ENCODE measurements around the gene CPSF3.

CPSF3 gene

DNA sequence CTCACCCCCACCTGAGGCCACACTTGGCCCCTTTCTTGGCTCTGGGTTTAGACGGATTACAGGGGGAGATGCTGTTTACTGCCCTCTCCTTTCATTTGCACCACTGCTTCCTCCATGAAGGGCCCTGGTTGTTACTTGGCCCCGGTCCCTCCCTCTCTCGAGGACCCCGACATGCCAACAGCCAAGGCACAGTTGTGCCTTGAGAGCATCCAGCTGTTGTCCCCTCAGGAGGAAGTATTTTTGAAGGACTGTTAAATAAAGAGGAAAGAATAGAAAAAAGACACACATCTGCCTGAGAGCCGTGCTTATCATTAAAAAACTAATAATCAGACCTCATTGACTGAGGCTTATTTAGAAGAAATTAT lies 44.1 kb upstream of the CPSF3 start:
- TF ChIP-seq, protein P1, sequence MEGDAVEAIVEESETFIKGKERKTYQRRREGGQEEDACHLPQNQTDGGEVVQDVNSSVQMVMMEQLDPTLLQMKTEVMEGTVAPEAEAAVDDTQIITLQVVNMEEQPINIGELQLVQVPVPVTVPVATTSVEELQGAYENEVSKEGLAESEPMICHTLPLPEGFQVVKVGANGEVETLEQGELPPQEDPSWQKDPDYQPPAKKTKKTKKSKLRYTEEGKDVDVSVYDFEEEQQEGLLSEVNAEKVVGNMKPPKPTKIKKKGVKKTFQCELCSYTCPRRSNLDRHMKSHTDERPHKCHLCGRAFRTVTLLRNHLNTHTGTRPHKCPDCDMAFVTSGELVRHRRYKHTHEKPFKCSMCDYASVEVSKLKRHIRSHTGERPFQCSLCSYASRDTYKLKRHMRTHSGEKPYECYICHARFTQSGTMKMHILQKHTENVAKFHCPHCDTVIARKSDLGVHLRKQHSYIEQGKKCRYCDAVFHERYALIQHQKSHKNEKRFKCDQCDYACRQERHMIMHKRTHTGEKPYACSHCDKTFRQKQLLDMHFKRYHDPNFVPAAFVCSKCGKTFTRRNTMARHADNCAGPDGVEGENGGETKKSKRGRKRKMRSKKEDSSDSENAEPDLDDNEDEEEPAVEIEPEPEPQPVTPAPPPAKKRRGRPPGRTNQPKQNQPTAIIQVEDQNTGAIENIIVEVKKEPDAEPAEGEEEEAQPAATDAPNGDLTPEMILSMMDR (IDR thresholded peaks at IDR 0.05; ENCODE audit: control insufficient read depth, insufficient read depth, low read depth, low read length, missing control alignments) = no peak
- H3K4me3 ChIP-seq (ENCODE audit: control insufficient read depth, low read depth, low read length) = no peak overlapping the region

DNA sequence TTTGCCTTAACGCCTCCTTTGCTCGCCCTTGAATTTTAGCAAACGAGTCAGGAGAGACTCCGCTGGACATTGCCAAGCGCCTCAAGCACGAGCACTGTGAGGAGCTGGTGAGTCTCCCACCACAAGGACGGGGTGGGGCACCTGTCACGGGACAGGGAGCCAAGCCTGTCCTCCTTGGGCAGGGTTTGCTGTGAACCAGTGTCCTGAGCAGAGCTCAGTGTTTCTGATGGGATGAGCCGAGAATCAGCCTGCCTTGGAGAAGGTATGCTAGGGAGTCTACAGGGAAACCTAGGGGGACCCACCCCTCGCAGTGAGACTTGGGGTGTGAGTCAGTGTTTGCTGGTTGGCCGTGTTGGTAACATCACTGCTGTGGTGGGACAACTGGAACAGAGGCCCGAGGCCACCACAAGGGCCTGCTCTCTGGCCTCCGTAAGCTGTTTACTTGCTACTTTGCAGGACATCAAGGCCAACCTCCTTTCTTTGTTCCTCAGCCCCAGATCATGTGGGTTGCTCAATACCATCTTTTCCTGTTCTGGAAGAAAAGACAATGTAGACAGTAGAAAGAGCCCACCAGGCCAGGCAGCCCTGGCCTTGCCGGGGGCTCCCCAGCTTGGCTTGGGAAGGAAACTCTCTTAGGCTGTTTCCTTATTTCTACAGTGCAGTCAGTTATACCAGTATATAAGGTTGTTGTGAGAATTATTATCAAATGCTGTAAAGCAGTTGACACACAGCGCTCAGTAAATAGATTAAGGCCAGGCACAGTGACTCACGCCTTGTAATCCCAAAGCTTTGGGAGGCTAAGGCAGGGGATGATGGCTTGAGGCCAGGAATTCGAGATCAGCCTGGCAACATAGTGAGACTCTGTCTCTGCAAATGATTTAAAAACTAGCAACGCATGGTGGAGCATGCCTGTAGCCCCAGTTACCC lies 42.5 kb upstream of the CPSF3 start:
- no peak overlapping the region for H3K4me3 ChIP-seq (ENCODE audit: control insufficient read depth, low read depth, low read length)
- DNase-seq (ENCODE audit: low read depth) = peak; percentile 81
- TF ChIP-seq, protein P1 (IDR thresholded peaks at IDR 0.05; ENCODE audit: control insufficient read depth, insufficient read depth, low read depth, low read length, missing control alignments) = no peak

More for the DNA sequence above, 44.1 kb upstream of the CPSF3 start:
- no peak for DNase-seq (ENCODE audit: low read depth)

DNA sequence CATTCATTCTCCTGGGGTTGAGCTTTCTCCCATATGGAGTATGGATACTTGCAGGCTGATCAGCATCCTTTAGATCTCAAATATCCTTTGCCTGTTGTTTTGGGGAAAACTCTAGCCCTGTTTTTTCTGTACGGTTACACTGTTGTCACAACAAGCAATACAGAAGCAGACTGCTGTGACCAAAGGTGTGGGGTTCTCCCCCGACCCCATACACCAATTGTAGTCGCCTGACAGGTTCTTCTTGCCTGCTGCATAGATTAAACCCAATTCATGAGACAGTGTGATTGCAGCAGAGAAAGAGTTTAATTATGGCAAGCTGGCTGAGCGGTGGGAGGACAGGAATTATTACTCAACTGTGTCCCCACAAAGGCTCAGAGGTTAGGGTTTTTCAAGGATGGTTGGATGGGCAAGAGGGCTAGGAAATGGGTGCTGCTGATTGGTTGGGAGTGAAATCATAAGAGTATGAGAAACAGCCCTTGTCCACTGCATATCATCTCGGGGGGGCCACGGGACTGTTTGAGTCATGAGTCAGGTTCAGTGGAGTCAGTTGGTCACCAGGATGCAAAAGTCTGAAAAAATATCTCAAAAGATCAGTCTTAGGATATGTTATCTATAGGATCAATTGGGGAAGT lies 40.7 kb upstream of the CPSF3 start:
- TF ChIP-seq, protein P1 (IDR thresholded peaks at IDR 0.05; ENCODE audit: control insufficient read depth, insufficient read depth, low read depth, low read length, missing control alignments) = no peak
- DNase-seq (ENCODE audit: low read depth) = no peak
- no peak overlapping the region for H3K4me3 ChIP-seq (ENCODE audit: control insufficient read depth, low read depth, low read length)

DNA sequence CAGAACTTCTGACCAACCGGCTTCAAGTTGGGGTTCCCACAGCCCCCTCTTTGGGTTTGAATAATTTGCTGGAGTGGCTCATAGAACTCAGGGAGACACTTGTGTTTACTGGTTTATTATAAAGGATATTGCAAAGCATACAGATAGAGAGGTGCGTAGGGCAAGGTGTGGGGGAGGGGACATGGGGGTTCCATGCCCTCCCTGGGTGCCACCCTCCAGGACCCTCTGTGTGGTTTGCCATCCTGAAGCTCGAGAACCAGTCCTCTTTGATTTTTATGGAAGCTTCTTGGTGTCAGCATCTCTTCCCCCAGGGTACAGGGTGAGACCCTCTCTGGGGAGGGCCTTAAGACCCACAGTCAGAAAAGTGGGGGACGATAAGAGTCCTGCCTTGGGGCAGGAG lies 38.9 kb upstream of the CPSF3 start:
- DNase-seq (ENCODE audit: low read depth) = no peak
- TF ChIP-seq, protein P1 (IDR thresholded peaks at IDR 0.05; ENCODE audit: control insufficient read depth, insufficient read depth, low read depth, low read length, missing control alignments) = no peak
- no peak overlapping the region for H3K4me3 ChIP-seq (ENCODE audit: control insufficient read depth, low read depth, low read length)

DNA sequence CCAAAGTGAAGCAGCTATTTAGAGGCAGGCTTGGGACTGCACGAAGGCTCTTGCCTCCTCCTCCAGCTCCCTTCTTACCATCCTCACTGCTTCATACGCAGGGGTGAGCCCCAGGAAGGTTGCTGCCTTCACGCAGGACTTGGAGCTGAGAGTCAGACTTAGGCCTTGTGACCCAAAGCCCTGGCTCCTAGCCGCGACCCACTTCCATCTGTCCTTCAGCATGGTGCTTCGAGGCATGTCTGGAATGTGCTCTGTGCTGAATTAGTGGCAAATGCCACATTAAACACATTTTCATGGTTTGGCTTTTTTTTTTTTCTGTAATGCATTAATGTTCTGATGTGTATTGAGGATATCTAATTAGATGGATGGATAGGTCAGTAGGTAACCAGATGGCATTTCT lies 37.6 kb upstream of the CPSF3 start:
- no peak for DNase-seq (ENCODE audit: low read depth)

DNA sequence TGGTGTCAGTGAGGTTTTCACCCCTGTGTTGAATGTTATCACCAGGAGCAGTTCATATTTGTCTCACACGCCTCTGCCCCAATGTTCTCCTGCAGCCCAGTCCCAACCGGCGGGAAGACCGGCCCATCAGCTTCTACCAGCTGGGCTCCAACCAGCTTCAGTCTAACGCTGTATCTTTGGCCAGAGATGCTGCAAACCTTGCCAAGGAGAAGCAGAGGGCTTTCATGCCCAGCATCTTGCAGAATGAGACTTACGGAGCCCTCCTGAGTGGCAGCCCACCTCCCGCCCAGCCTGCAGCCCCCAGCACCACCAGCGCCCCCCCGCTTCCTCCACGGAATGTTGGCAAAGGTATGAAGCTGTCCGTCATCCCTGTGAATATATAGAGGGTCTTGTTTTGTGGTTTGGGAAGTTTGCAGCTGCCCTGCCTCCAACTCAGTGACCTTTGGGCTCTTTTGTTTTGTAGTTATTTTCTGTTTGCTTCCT lies 35.2 kb upstream of the CPSF3 start:
- no peak overlapping the region for H3K4me3 ChIP-seq (ENCODE audit: control insufficient read depth, low read depth, low read length)
- TF ChIP-seq, protein P1 (IDR thresholded peaks at IDR 0.05; ENCODE audit: control insufficient read depth, insufficient read depth, low read depth, low read length, missing control alignments) = no peak
- DNase-seq (ENCODE audit: low read depth) = no peak

More for the DNA sequence above, 37.6 kb upstream of the CPSF3 start:
- no peak overlapping the region for H3K4me3 ChIP-seq (ENCODE audit: control insufficient read depth, low read depth, low read length)
- TF ChIP-seq, protein P1 (IDR thresholded peaks at IDR 0.05; ENCODE audit: control insufficient read depth, insufficient read depth, low read depth, low read length, missing control alignments) = no peak
